Fibroblast of peridontal ligament (primary cell): ENCODE data around the gene BARD1.
"Not testable (repeated sequence)": the region's sequence is repeated elsewhere in the genome, so short reads cannot be mapped to it uniquely, and the experiment has no call there.

Experiments used
- DNase-seq: peaks from one replicate; pipeline ENCODE4 v3.0.0-alpha.2; 2010; ENCODE audit errors: extremely low read depth

The BARD1 gene

DNA sequence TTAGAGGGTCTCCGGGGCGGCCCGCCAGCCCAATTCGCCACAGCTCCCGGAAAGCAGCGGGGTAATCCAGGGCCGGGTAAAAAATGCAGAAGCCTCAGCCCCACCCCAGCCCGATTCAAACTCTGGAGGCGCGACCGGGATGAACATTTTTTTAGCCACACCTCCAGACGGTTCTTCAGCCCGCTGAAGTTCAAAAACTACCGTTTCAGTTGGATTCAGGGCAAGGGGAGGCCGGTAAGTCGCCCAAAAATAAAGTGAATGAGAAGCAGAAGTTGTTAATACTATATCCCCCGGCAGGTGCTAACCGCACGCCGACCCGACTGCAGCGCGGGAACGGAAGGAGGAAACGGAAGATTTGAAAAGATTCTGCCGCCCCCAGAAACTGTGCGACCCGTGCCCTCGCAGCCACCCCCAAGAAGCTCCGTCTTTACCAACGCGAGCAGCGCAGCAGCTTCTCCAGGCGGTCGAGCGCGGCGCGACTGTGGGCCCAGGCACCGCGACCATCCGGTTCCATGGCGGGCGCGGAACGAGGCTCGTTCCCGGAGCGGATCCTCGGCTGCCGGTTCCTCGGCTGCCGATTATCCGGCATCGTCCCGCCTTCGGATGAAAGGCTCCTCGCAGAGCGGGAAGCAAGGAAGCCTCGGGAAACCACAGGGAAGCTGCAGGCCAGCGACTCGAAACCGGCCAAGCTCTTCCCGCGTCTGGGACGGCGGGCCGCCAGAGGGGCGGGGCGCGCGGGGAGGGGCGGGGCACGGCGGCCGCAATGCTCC is at the start of gene BARD1:
BARD1 (minus strand) TSS at position 703 of the 770 bp plus-strand sequence; CDS start at position 589, 114 bp downstream.
- peak; percentile 55 for DNase-seq

DNA sequence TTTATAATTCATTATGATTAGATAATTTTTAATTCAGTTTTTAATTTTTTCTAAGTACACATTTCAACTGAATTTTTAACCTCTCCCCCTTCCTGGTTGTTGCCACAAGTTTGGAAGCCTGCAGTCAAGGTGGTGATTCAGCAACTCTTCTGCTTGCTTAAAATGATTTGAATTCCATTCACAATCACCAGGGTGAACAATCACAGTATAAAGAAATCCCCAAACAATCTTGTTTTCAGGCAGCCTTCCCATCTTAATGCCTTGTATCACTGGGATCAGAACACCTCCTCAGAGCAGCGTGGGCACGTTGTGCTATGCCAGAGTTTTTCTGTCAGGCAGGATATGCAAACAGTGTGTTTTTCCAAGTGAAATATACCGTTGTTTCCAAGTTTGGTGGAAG is 46.7 kb upstream of the BARD1 start:
- peak; percentile 8 for DNase-seq

GRCh38 chr2:214853906-214854305 is 44.4 kb upstream of the BARD1 start:
- DNase-seq: no peak

- no peak for DNase-seq
These were observed 34.3 kb upstream of the BARD1 start for GRCh38 chr2:214843823-214844222.

DNA sequence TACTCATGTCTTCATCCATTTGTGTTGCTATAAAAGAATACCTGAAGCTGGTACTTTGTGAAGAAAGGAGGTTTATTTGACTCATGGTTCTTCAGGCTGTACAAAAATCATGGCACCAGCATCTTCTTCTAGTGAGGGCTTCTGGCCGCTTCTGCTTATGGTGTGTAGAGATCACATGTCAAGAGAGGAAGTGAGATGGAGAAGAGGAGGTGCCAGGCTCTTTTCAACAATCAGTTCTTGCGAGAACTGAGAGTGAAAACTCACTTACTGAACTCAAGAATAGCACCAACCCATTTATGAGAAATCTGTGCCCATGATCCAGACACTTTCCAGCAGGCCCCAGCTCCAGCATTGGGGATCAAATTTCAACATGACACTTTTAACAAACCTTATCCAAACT is 30.0 kb upstream of the BARD1 start:
- no peak for DNase-seq

DNA sequence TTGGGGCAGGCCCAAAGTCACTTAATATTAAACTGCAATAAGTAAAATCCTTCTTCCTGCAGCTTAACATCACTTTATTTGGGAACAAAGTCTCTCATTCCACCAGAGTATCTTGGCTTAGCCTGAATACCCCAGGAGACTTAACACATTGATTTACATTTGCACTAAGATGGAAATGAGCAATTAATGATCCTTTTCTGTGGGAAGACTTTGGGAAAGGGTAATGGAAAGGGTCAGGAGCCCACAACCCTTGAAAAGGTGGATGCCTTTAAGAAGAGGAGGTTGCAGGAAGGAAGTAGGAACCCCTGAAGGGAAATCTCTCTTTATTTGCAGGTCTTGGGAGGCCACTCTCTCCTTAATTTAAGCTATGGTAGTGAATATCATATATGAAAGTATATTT is 28.0 kb upstream of the BARD1 start:
- DNase-seq: no peak

DNA sequence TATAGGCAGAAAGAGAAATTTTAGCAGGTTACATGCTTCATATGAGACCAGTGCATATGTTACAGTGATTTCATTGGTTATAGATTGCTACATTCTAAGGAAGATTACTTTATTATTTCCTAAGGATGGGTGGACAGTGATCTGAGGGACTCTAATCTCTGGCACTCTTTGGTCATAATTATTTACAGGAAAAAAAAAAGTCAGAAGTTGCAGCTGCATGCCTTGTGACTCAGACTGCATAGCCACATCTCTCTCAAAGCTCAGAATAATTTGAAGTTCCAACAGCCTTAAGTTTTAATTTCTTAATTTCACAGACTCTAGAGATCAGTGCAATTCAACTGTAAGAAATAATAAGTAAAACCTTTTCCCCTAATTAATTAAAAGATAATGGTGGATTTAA is 27.1 kb upstream of the BARD1 start:
- DNase-seq: peak; percentile 24

- DNase-seq: peak; percentile 40
These were observed 21.4 kb upstream of the BARD1 start for GRCh38 chr2:214830794-214831346.

GRCh38 chr2:214816008-214816533 is 6.6 kb upstream of the BARD1 start:
- no peak for DNase-seq

DNA sequence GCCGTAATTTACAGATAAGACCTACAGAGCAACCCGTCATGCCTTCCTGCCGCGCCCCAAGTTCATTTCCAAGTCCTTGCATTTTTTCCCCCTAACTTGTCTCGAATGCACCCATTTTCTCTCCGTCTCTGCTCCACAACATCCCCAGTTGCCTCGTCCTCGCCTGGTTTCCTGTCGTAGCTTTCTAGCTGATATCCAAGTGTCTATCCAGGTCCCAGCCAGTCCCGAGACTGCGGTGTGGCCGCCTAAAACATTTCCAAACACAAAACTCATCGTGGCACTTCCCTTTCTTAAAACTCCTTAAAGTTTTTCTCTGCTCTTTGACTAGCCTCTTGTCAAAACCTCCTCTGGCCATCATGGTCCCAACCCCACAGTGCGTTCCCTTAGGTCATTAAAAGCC is 1.2 kb upstream of the BARD1 start:
- DNase-seq: peak; percentile 18

DNA sequence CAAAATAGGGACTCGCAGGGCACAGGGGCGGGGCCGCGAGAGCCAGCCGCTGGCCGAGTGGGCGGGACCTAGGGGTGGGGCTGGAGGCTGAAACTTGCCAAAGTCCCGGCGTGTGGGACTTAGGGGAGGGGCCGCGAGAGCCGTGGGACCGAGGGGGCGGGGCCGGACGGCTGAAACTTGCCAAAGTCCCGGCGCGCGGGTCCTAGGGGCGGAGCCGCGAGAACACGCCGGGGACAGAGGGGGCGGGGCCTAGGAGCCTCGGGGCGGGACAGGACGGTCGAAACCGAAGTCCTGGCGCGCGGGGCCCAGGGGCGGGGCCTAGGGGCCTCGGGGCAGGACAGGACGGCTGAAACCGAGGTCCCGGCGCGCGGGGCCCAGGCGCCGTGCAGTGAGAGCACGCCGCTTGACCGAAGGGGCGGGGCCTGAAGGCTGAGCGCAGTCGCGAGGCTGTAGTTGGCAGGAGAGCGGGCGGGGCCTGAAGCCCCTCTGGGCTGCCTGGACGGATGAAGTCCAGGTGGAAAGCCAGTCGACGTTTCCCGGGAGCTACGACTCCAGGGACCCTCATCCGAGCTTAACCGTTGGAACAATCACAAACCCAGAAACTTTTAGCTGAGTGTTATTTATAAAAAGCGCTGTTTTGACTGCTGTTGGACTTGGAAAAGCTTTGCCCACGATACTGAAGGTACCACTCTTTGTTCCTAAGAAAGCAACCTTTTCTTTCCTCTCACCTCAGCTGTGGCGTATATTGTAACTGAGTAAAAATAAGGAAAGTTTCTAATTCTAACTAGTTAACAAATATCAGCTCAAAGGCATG is 475 bp upstream of the BARD1 start:
- DNase-seq: peak; percentile 98

- DNase-seq: peak; percentile 19
These were observed 1.8 kb downstream of the BARD1 start for GRCh38 chr2:214807653-214808052.

DNA sequence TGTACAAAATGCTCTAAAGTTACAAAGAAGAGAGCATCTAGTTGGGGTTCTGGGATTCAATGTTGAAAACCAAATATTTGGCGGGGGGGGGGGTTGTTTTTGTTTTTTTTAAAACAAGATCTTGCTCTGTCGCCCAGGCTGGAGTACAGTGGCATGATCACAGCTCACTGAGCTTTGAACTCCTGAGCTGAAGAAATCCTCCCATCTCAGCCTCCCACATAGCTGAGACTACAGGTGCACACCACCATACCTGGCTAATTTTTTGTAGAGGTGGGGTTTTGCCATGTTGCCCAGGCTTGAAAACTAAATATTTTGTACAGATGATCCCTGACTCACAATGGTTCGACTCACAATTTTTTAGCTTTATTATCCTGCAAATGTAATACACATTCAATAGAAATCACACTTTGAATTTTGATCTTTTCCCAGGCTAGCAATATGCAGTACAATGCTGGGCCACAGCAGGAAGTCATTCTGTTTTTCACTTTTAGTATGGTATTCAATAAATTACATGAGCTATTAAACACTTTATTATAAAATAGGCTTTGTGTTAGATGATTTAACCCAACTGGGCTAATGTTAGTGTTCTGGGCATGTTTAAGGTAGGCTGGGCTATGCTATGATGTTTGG is 7.6 kb downstream of the BARD1 start:
- DNase-seq: no peak

GRCh38 chr2:214801068-214801467 is 8.4 kb downstream of the BARD1 start:
- DNase-seq: no peak

DNA sequence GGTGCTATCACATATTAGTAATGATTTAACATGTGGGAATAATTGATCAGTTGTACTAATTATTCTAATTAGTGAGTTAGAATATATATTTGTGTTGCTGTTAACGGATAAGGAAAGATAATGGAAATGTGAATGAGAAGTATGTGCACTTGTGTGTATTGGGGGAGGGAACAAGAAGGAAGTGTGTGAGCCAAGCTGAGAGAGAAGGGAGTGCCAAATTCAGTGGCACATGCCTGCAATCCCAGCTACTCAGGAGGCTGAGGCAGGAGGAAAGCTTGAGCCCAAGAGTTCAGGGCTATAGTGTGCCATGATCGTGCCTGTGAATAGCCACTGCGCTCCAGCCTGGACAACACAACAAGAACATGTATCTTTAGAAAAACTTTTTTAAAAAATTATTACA is 9.3 kb downstream of the BARD1 start:
- no peak for DNase-seq

- no peak for DNase-seq
These were observed 12.6 kb downstream of the BARD1 start for GRCh38 chr2:214796911-214797310.

DNA sequence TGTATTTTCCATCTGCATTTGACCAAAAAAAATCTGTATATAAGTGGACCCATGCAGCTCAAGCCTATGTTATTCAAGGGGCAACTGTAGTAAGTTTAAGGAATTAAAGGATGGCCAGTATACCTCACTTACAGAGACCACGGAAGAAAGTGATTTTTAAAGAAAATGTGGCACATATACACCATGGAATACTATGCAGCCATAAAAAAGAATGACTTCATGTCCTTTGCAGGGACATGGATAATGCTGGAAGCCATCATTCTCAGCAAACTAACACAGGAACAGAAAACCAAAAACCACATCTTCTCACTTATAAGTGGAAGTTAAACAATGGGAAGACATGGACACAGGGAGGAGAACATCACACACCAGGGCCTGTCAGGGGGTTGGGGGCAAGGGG is 26.3 kb downstream of the BARD1 start:
- DNase-seq: not testable (repeated sequence)

DNA sequence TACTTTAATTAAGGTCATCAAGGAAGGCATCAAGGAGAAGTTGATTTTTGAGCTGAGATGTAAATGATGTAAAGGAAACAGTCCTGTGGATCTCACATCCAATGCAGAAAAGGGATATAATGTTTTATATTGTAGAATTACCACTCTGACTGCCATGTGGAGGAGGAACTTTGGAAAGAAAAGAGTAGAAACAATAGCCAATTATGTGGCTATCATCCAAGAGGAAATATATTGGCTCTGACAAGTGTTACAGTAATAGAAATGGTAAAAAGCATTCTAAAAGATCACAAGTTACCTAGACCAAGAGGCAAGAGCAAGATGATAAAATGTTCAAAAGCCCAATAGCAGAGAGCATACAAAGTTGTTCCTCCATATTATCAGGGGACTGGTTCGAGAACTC is 26.8 kb downstream of the BARD1 start:
- no peak for DNase-seq

DNA sequence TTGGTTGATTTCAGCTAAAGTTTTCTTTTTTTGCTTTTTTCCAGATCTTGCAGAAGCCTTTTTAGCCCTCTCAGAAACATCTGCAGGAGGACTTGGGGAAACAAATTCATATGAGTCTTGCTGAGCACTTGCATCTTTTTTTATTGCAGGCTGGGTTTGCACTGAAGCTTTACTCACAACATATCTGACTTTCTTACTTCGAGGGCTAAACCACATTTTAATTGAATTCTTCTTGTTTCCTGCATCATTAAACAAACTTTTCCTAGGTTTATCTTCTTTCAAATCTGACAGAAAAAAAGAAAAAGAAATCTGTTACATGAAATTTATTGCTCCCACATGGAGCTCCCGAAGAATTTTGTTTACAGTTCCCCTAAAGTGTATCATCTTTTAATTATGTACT is 28.3 kb downstream of the BARD1 start:
- DNase-seq: no peak

DNA sequence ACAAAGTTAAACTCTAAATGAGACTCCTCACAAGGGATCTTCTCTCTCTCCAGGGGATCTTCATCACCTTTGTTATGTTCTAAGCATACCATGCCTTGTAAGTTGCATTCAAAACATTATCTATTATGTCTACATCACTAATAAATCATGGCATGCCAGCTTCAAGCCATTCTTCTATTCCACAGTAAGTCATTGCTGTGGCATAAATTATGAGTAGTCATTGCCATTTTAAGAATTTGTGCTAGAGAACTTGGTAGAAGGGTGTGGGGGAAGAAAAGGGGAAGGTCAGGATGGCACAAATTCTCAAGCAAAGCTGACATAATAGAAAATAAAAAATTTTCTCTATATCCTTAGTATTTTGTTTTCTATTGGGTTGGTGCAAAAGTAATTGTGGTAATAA is 33.5 kb downstream of the BARD1 start:
- no peak for DNase-seq

DNA sequence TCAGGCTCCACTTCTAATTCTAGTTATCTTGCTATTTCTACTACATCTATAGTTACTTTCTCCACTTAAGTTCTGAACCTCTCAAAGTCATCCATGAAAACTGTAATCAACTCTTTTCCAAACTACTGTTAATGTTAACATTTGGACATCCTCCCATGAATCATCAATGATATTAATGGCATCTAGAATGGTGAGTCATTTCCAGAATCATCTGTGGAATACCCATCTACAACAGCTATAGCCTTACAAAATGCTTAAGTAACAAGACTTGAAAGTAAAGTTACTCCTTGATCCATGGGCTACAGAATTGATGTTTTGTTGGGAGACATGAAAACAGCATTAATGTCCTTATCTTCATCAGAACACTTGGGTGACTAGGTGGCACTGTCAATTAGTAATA is 35.4 kb downstream of the BARD1 start:
- peak; percentile 37 for DNase-seq

- DNase-seq: no peak
These were observed 37.0 kb downstream of the BARD1 start for GRCh38 chr2:214772443-214773015.
